WTC11 (cell line): Measurements from ENCODE around the gene PHC1. TPM values are rescaled to one million over a fixed set of nuclear protein-coding genes. Genes with fewer than 3 reads are reported as not detected.

Source experiments
- ATAC-seq: fragments of 200-7000 bp; cut with Tn5 transposase; 2 replicates; pipeline ENCODE4 v1.10.0; 2021; ENCODE audit warnings: mild to moderate bottlenecking, moderate library complexity
- CTCF ChIA-PET: fragments of 300-600 bp; sonication (Branson Sonifier 250); formaldehyde crosslinking; loops from one replicate; lab custom pipeline; 2021; ENCODE audit warnings: antibody characterized with exemption; lab: Charles Lee
- POLR2A ChIA-PET: fragments of 350-600 bp; sonication (Branson Sonifier 250); formaldehyde crosslinking; loops from one replicate; lab custom pipeline; 2021; ENCODE audit warnings: antibody characterized with exemption; lab: Charles Lee
- DNase-seq: peaks from one replicate; pipeline ENCODE4 v3.0.0; 2021; ENCODE audit warnings: low spot score
- H3K27ac Mint-ChIP-seq: 2 replicates; pipeline ENCODE4 v1.8.0; 2021; ENCODE audit warnings: mixed read lengths
- H3K27me3 Mint-ChIP-seq: 2 replicates; pipeline ENCODE4 v1.8.0; 2021; ENCODE audit warnings: low read depth, mild to moderate bottlenecking, moderate library complexity, mixed read lengths
- H3K36me3 Mint-ChIP-seq: 2 replicates; pipeline ENCODE4 v1.8.0; 2021; ENCODE audit warnings: mixed read lengths
- H3K4me1 Mint-ChIP-seq: 2 replicates; pipeline ENCODE4 v1.8.0; 2022; ENCODE audit warnings: mixed read lengths
- H3K4me3 Mint-ChIP-seq: 2 replicates; pipeline ENCODE4 v1.8.0; 2021; ENCODE audit warnings: mild to moderate bottlenecking, moderate library complexity, mixed read lengths
- H3K9me3 Mint-ChIP-seq: 2 replicates; pipeline ENCODE4 v1.8.0; 2021; ENCODE audit warnings: mixed read lengths
- AR ChIP-seq: fragments of 250-450 bp; sonication (Bioruptor Pico); IDR thresholded peaks from 2 replicates; pipeline ENCODE4 v1.9.0; 2021; ENCODE audit warnings: mild to moderate bottlenecking
- ATF1 ChIP-seq: sonication (generic); formaldehyde crosslinking; IDR thresholded peaks from 2 replicates; pipeline ENCODE4 v1.8.1; 2023; ENCODE audit warnings: mild to moderate bottlenecking, moderate library complexity, missing genetic modification reagents
- ATF2 ChIP-seq: sonication (generic); formaldehyde crosslinking; IDR thresholded peaks from 2 replicates; pipeline ENCODE4 v1.8.1; 2022; ENCODE audit warnings: low read depth, missing genetic modification reagents, borderline replicate concordance
- CBFB ChIP-seq: sonication (generic); formaldehyde crosslinking; IDR thresholded peaks from 2 replicates; pipeline ENCODE4 v1.8.1; 2022; ENCODE audit warnings: mild to moderate bottlenecking, low read depth, missing genetic modification reagents
- E2F5 ChIP-seq: sonication (generic); formaldehyde crosslinking; IDR thresholded peaks from 2 replicates; pipeline ENCODE4 v1.8.1; 2022; ENCODE audit warnings: mild to moderate bottlenecking, moderate library complexity, missing genetic modification reagents
- GTF2I ChIP-seq: fragments of 250-450 bp; sonication (Bioruptor Pico); conservative IDR thresholded peaks from 2 replicates; pipeline ENCODE4 v1.4.0; 2021; ENCODE audit warnings: mild to moderate bottlenecking
- JAZF1 ChIP-seq: fragments of 250-450 bp; sonication (Bioruptor Pico); IDR thresholded peaks from 2 replicates; pipeline ENCODE4 v1.9.0; 2021; ENCODE audit warnings: moderate library complexity, mild to moderate bottlenecking, inconsistent platforms
- JUN ChIP-seq: sonication (generic); formaldehyde crosslinking; IDR thresholded peaks from 2 replicates; pipeline ENCODE4 v1.8.0; 2023; ENCODE audit warnings: mild to moderate bottlenecking, missing genetic modification reagents
- RORB ChIP-seq: fragments of 250-450 bp; sonication (Bioruptor Pico); IDR thresholded peaks from 2 replicates; pipeline ENCODE4 v1.9.0; 2021; ENCODE audit warnings: mild to moderate bottlenecking
- SMAD3 ChIP-seq: sonication (generic); formaldehyde crosslinking; IDR thresholded peaks from 2 replicates; pipeline ENCODE4 v1.8.0; 2022; ENCODE audit warnings: missing genetic modification reagents, mild to moderate bottlenecking, borderline replicate concordance
- SMAD4 ChIP-seq: sonication (generic); formaldehyde crosslinking; IDR thresholded peaks from 2 replicates; pipeline ENCODE4 v1.8.0; 2022; ENCODE audit warnings: mild to moderate bottlenecking, missing genetic modification reagents
- TCF7 ChIP-seq: sonication (generic); formaldehyde crosslinking; IDR thresholded peaks from 2 replicates; pipeline ENCODE4 v1.8.0; 2022; ENCODE audit warnings: mild to moderate bottlenecking, low read depth, missing genetic modification reagents, moderate library complexity
- TP53 ChIP-seq: sonication (generic); formaldehyde crosslinking; IDR thresholded peaks from 2 replicates; pipeline ENCODE4 v1.8.1; 2023; ENCODE audit warnings: mild to moderate bottlenecking, missing genetic modification reagents
- ZNF121 ChIP-seq: sonication (generic); formaldehyde crosslinking; IDR thresholded peaks from 2 replicates; pipeline ENCODE4 v1.8.0; 2023; ENCODE audit warnings: missing genetic modification reagents
- ZNF232 ChIP-seq: sonication (generic); formaldehyde crosslinking; IDR thresholded peaks from 2 replicates; pipeline ENCODE4 v1.8.0; 2022; ENCODE audit warnings: mild to moderate bottlenecking, missing genetic modification reagents
- total RNA-seq: library from RNA; stranded (reverse); gene quantifications from 3 replicates; pipeline ENCODE4 v1.2.3, GENCODE V29; 2021

PHC1 gene
- total RNA-seq, 1 experiment from 2014 or later, result 733 TPM

- TF ChIP-seq TP53 (CRISPR knock-in tag), result no peak
- no peak for TF ChIP-seq JUN (CRISPR knock-in tag)
- TF ChIP-seq CBFB (CRISPR knock-in tag), result no peak
- TF ChIP-seq ZNF232 (CRISPR knock-in tag), result peak; percentile 3; the same call in 1 of the 2 replicates
- no peak for TF ChIP-seq ATF2 (CRISPR knock-in tag)
- no peak for TF ChIP-seq RORB (CRISPR knock-in tag)
- H3K36me3 Mint-ChIP-seq, result peaks cover 33% of the 10 kb centered on the region
- ChIA-PET POLR2A (interaction anchor here (1.8 to 2.6 kb wide), 2 partner anchors 36 to 82 kb away, joined by 6 to 16 read pairs; partner anchors contain the start of gene PHC1), CTCF (interaction anchor here (0.5 to 3.0 kb wide), 20 partner anchors 22 to 406 kb away, joined by 3 to 38 read pairs (median 5); partner anchors contain the start of gene PHC1)
- peaks cover 20% of the 10 kb centered on the region for H3K4me1 Mint-ChIP-seq
- peak overlapping the region; percentile 95 for H3K4me3 Mint-ChIP-seq
- ATAC-seq (peak; percentile 3; the same call in 1 of the 2 replicates), DNase-seq (no peak)
- H3K9me3 Mint-ChIP-seq, result peaks cover 22% of the 10 kb centered on the region
- H3K27ac Mint-ChIP-seq, result peak overlapping the region; percentile 93
- H3K27me3 Mint-ChIP-seq, result no peaks in the 10 kb centered on the region
These were observed 35.9 kb downstream of the PHC1 start for GRCh38 chr12:8950221-8950527.

- H3K27me3 Mint-ChIP-seq, result no peaks in the 10 kb centered on the region
- H3K4me1 Mint-ChIP-seq, result peaks cover 20% of the 10 kb centered on the region
- ChIA-PET CTCF (interaction anchor here (1.8 to 3.0 kb wide), 5 partner anchors 80 to 407 kb away, joined by 5 to 38 read pairs (median 10); no protein-coding TSS in a partner anchor), POLR2A (interaction anchor here (1.8 kb wide), 1 partner anchor 81 kb away, joined by 6 read pairs; no protein-coding TSS in a partner anchor)
- no peak overlapping the region for H3K27ac Mint-ChIP-seq
- TF ChIP-seq GTF2I (CRISPR knock-in tag), result 0 out of 2 replicates have a peak, but pooled peaks have one; percentile 33
- TF ChIP-seq JAZF1, result no peak
- TF ChIP-seq SMAD3 (CRISPR knock-in tag), result no peak
- TF ChIP-seq ZNF121, result peak; percentile 36; the same call in 1 of the 2 replicates
- TF ChIP-seq TCF7 (CRISPR knock-in tag), result no peak
- no peak for TF ChIP-seq E2F5 (CRISPR knock-in tag)
- ATAC-seq, result no peak
- peaks cover 36% of the 10 kb centered on the region for H3K36me3 Mint-ChIP-seq
- H3K4me3 Mint-ChIP-seq, result peak overlapping the region; percentile 95
- H3K9me3 Mint-ChIP-seq, result peaks cover 24% of the 10 kb centered on the region
- no peak for DNase-seq
These were observed 36.6 kb downstream of the PHC1 start for GRCh38 chr12:8950702-8951478.

GRCh38 chr12:8951744-8952143 lies 37.4 kb downstream of the PHC1 start:
- no peaks in the 10 kb centered on the region for H3K27me3 Mint-ChIP-seq
- peak overlapping the region; percentile 30 for H3K4me3 Mint-ChIP-seq
- DNase-seq (no peak), ATAC-seq (no peak)
- peaks cover 45% of the 10 kb centered on the region for H3K36me3 Mint-ChIP-seq
- H3K4me1 Mint-ChIP-seq, result peaks cover 19% of the 10 kb centered on the region
- H3K27ac Mint-ChIP-seq, result no peak overlapping the region
- CTCF ChIA-PET, result interaction anchor here (3.0 kb wide), 1 partner anchor 79 kb away, joined by 10 read pairs; no protein-coding TSS in a partner anchor
- TF ChIP-seq SMAD4 (CRISPR knock-in tag), result no peak
- no peak for TF ChIP-seq AR
- no peak for TF ChIP-seq ATF1
- POLR2A ChIA-PET, result no interaction called here
- H3K9me3 Mint-ChIP-seq, result peaks cover 27% of the 10 kb centered on the region
